Stimulated activated effector memory CD8-positive, alpha-beta T cell treated with anti-CD3 and anti-CD28 coated beads, Interleukin-12 subunit alpha, Interleukin-12 subunit beta, amount 100 ng/mL, for 72 hours (primary cell): ENCODE measurements around the gene IMPDH1.

Experiments used
- ATAC-seq: fragments of 150-1000 bp; cut with Tn5 transposase; 2 replicates; pipeline ENCODE4 v1.10.0; 2021
- DNase-seq, 2 donors: peaks; one replicate each; pipeline ENCODE4 v3.0.0; 2021 to 2022; ENCODE audit warnings: low spot score in 2 of 2
- H3K27ac Mint-ChIP-seq: one replicate; pipeline ENCODE4 v1.8.0; 2022; ENCODE audit warnings: mild to moderate bottlenecking, mixed read lengths
- H3K36me3 Mint-ChIP-seq: one replicate; pipeline ENCODE4 v1.8.0; 2022; ENCODE audit warnings: mild to moderate bottlenecking, mixed read lengths
- H3K4me1 Mint-ChIP-seq: one replicate; pipeline ENCODE4 v1.8.0; 2022; ENCODE audit warnings: mixed read lengths
- H3K4me3 Mint-ChIP-seq: one replicate; pipeline ENCODE4 v1.8.0; 2022; ENCODE audit warnings: mild to moderate bottlenecking, mixed read lengths
- H3K9me3 Mint-ChIP-seq: one replicate; pipeline ENCODE4 v1.8.0; 2022; ENCODE audit warnings: mixed read lengths

Gene IMPDH1

DNA sequence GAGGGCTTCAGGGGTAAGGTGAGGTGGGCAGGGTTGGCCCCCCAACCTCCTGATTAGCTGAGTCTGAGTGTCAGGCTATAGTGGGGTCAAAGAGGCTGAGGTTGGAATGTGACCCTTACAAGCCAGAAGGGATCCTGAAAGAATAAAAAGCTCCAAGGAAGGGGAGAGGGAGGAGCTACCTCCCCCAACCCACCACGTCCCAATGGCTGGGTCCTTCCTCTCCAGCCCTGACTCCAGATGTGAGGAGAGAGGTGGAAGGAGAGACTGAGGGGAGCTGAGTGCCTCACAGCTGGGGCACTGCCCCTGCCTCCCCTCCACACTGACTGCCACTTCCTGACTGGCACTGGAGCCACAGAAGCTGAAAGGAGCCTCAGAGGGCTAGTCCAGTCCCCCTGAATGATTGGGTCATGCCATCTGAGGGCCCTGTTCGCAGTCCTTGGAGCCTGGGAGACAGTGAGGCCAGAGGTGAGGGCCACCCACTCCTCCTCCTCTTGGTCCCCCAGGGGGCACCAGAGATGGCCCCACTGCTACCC is 20.6 kb downstream of the IMPDH1 start:
- Mint-ChIP-seq H3K9me3 (no peaks in the 10 kb centered on the region), H3K36me3 (peaks cover 4% of the 10 kb centered on the region), H3K27ac (no peak overlapping the region), H3K4me3 (no peak overlapping the region), H3K4me1 (peaks cover 5% of the 10 kb centered on the region)
- ATAC-seq (no peak), DNase-seq (peak in 1 of 2 donors; percentile 46)

- no peaks in the 10 kb centered on the region for H3K36me3 Mint-ChIP-seq
- ATAC-seq: no peak
- peaks cover 5% of the 10 kb centered on the region for H3K4me1 Mint-ChIP-seq
These were observed 21.7 kb downstream of the IMPDH1 start for GRCh38 chr7:128388145-128388485.

GRCh38 chr7:128387216-128388144 is 22.3 kb downstream of the IMPDH1 start:
- no peaks in the 10 kb centered on the region for H3K9me3 Mint-ChIP-seq
- H3K4me3 Mint-ChIP-seq: no peak overlapping the region
- no peaks in the 10 kb centered on the region for H3K36me3 Mint-ChIP-seq
- peak; percentile 76 for ATAC-seq
- H3K4me1 Mint-ChIP-seq: peaks cover 5% of the 10 kb centered on the region
- H3K27ac Mint-ChIP-seq: no peak overlapping the region
- DNase-seq: peak; percentile 69 to 82

More at GRCh38 chr7:128388145-128388485, 21.7 kb downstream of the IMPDH1 start:
- peak in 1 of 2 donors; percentile 50 for DNase-seq
- Mint-ChIP-seq H3K4me3 (no peak overlapping the region), H3K9me3 (no peaks in the 10 kb centered on the region), H3K27ac (no peak overlapping the region)

DNA sequence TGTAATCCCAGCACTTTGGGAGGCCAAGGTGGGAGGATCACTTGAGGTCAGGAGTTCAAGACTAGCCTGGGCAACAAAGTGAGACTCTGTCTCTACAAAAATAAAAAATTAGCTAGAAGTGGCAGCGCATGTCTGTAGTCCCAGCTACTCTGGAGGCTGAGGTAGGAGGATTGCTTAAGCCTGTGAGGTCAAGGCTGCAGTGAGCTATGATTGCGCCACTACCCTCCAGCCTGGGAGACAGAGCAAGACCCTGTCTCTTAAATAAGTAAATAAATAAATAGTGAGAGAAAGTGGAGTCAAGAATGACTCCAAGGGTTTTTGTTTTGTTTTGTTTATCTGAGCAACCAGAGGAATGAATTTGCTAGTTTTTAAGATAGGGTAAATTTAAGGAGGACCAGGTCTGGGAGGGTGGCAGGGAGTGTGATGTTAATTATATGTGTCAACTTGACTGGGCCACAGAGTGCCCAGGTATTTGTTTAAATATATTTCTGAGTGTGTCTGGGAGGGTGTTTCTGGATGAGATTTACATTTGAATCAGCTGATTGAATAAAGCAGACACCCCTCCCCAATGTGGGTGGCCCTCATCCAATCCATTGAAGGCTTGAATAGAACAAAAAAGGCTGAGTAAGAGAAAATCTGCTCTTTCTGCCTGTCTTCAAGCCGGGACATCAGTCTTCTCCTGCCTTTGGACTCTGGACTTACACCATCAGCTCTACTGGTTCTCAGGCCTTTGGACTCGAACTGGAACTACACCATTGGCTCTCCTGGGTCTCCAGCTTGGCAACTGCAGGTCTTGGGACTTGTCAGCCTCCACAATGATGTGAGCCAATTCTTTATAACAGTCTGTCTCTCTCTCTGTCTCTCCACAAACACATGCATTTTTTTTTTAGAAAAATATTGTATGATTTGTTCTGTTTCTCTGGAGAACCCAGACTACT is 23.5 kb downstream of the IMPDH1 start:
- Mint-ChIP-seq H3K27ac (peak overlapping the region; percentile 20), H3K4me3 (no peak overlapping the region), H3K4me1 (peaks cover 5% of the 10 kb centered on the region), H3K36me3 (no peaks in the 10 kb centered on the region), H3K9me3 (no peaks in the 10 kb centered on the region)
- no peak for DNase-seq
- no peak for ATAC-seq

DNA sequence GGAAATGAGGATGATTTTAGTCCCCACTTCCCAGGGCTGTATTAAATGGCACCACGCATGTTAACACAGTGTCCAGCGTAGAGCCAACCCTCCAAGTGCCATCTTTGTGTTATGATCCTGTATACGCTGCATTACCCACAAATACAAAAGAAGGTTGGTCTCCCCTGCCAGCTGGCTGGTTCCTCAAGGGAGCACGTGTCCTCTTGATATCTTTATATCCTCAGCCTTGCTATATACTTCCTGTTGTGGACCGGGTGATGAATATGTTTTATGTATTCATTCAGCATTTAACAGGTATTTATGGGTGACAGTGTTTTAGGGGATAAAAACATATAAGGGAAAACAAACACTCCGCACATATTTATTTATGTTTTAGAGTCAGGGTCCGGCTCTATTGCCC is 25.1 kb downstream of the IMPDH1 start:
- no peaks in the 10 kb centered on the region for H3K9me3 Mint-ChIP-seq
- DNase-seq (no peak), ATAC-seq (no peak)
- peaks cover 5% of the 10 kb centered on the region for H3K4me1 Mint-ChIP-seq
- no peaks in the 10 kb centered on the region for H3K36me3 Mint-ChIP-seq
- H3K4me3 Mint-ChIP-seq: no peak overlapping the region
- H3K27ac Mint-ChIP-seq: no peak overlapping the region

DNA sequence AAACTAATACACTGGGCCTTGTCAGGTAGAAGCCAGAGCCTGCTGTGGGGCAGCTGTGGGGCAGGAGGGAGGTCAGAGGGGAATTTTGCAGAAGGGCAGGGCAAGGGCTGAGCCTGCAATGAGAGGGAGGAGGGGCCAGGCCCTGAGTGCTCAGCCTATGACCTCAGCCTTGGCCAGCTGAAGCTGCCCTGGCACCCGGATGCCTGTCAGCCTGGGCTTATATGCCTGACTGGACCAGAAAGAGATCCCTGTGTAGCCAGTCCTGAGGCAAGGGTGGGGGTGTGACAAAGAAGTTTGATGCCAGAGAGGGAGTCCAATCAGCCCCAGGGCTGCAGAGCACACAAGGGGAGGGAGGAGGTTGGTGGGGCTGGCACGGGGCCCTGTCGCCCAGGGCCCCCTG is 26.0 kb downstream of the IMPDH1 start:
- H3K27ac Mint-ChIP-seq: no peak overlapping the region
- H3K9me3 Mint-ChIP-seq: no peaks in the 10 kb centered on the region
- DNase-seq (no peak), ATAC-seq (no peak)
- H3K4me3 Mint-ChIP-seq: no peak overlapping the region
- H3K4me1 Mint-ChIP-seq: peaks cover 5% of the 10 kb centered on the region
- no peaks in the 10 kb centered on the region for H3K36me3 Mint-ChIP-seq

DNA sequence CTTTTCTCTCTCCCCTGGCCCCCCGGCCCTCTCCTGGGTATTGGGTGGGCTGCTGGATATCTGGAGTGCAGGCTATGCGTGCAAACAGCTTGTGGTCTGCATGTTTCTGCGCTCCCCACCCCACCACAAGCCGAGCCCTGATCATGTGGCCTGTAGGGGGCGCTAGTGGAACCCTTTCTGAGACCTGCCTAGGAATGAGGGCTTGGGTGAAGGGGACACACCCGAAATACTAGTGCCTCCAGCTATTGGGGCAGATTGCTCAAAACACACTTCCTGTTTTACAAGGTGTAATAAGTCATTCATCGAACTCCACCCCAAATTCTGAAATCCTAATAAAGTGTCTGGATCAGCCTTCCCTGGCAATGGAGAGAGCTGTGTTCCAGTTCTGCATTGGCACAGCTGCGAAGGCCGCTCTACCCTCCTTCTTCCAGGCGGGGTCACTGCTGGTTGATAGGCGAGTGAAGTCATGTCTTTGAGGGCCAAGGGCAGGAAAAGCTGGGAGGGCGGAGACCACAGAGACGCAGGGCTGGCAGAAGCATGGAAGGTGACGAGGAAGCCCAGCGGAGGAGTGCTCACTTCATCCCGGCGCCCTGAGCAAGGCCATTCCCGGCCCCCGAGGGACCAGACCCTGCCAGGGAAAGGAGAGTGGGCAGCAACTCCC is 28.5 kb downstream of the IMPDH1 start:
- Mint-ChIP-seq H3K36me3 (no peaks in the 10 kb centered on the region), H3K4me3 (no peak overlapping the region), H3K9me3 (no peaks in the 10 kb centered on the region), H3K4me1 (no peaks in the 10 kb centered on the region), H3K27ac (peak overlapping the region; percentile 39)
- peak; percentile 53 for ATAC-seq
- DNase-seq: peak; percentile 48 to 73

- Mint-ChIP-seq H3K4me3 (no peak overlapping the region), H3K27ac (no peak overlapping the region), H3K9me3 (no peaks in the 10 kb centered on the region), H3K4me1 (no peaks in the 10 kb centered on the region), H3K36me3 (no peaks in the 10 kb centered on the region)
- DNase-seq: peak in 1 of 2 donors; percentile 43
- ATAC-seq: no peak
These were observed 29.2 kb downstream of the IMPDH1 start for GRCh38 chr7:128380483-128381106.

- Mint-ChIP-seq H3K4me3 (no peak overlapping the region), H3K9me3 (no peaks in the 10 kb centered on the region), H3K4me1 (no peaks in the 10 kb centered on the region), H3K27ac (no peak overlapping the region), H3K36me3 (no peaks in the 10 kb centered on the region)
- ATAC-seq: no peak
- DNase-seq: no peak
These were observed 29.8 kb downstream of the IMPDH1 start for GRCh38 chr7:128379900-128380479.

DNA sequence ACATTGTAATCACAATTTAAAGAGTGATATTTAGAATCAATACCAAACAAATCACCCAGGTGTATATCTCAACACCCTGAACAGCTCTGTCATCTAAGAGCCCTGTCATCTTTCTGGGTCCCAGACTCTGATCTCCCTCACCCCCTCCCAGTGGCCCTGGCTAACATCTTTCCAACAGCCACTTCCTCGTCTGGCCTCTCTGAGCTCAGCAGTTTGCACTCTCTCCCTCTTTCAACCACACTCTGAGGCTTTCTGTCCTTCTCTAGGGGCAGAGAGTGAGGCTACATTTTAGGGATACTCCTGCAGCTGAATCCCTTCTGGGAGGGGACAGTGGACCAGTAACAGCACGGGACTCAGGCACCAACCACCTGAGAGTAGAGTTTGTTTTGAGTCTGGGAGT is 31.1 kb downstream of the IMPDH1 start:
- no peaks in the 10 kb centered on the region for H3K4me1 Mint-ChIP-seq
- no peaks in the 10 kb centered on the region for H3K36me3 Mint-ChIP-seq

GRCh38 chr7:128376077-128376476 is 33.7 kb downstream of the IMPDH1 start:
- no peaks in the 10 kb centered on the region for H3K4me1 Mint-ChIP-seq
- no peaks in the 10 kb centered on the region for H3K36me3 Mint-ChIP-seq
- no peaks in the 10 kb centered on the region for H3K9me3 Mint-ChIP-seq
- no peak overlapping the region for H3K27ac Mint-ChIP-seq
- H3K4me3 Mint-ChIP-seq: no peak overlapping the region
- DNase-seq (no peak), ATAC-seq (no peak)

More for the DNA sequence above, 31.1 kb downstream of the IMPDH1 start:
- no peak for ATAC-seq
- Mint-ChIP-seq H3K4me3 (no peak overlapping the region), H3K9me3 (no peaks in the 10 kb centered on the region), H3K27ac (no peak overlapping the region)
- DNase-seq: no peak

DNA sequence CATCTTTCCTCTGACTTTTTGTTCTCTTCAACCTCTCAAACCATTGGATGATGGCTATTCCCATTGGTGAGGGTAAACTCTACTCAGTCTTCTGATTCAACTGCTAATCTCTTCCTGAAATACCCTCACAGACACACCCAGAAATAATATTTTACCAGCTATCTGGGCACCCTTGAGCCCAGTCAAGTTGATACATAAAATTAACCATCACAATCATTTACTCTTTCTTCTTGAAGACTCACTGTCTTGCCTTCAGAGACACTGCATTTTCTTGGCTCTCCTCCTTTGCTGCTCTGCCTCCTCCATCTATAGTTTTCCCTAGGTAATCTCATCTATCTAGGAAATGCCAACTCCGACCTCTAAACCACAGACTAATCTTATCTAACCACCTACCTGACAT is 35.7 kb downstream of the IMPDH1 start:
- no peak overlapping the region for H3K4me3 Mint-ChIP-seq
- H3K4me1 Mint-ChIP-seq: no peaks in the 10 kb centered on the region
- ATAC-seq (no peak), DNase-seq (no peak)
- H3K36me3 Mint-ChIP-seq: no peaks in the 10 kb centered on the region
- H3K9me3 Mint-ChIP-seq: no peaks in the 10 kb centered on the region
- no peak overlapping the region for H3K27ac Mint-ChIP-seq

- Mint-ChIP-seq H3K36me3 (no peaks in the 10 kb centered on the region), H3K4me1 (no peaks in the 10 kb centered on the region), H3K4me3 (no peak overlapping the region), H3K27ac (no peak overlapping the region), H3K9me3 (no peaks in the 10 kb centered on the region)
- ATAC-seq: no peak
- DNase-seq: no peak
These were observed 36.2 kb downstream of the IMPDH1 start for GRCh38 chr7:128373606-128374005.

DNA sequence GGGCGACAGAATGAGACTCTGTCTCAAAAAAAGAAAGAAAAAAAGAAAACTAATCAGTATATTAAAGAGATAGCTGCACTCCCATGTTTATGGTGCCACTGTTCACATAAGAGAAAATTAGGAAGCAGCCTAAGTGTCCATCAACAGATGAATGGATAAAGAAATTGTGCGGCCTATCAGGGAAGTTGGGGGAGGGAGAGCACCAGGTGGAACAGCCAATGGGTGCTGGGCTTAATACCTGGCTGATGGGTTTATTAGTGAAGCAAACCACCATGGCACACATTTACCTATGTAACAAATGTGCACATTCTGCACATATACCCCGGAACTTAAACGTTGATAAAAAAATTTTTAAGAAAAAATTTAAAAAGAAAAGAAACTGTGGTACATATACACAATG is 39.3 kb downstream of the IMPDH1 start:
- Mint-ChIP-seq H3K9me3 (no peaks in the 10 kb centered on the region), H3K27ac (no peak overlapping the region), H3K4me3 (no peak overlapping the region), H3K36me3 (no peaks in the 10 kb centered on the region), H3K4me1 (no peaks in the 10 kb centered on the region)
- DNase-seq (no peak), ATAC-seq (no peak)
